ENCODE data around the gene PCDH18.
"Not testable (repeated sequence)": the region's sequence is repeated elsewhere in the genome, so short reads cannot be mapped to it uniquely, and the experiment has no call there.

GRCh38 chr4:137483313-137483959, 48.9 kb downstream of the PCDH18 start:
- not testable (repeated sequence) for TF ChIP-seq CTCF, POLR2A (IDR thresholded peaks at IDR 0.05)
